ENCODE results near the gene E2F7.

E2F7 gene

GRCh38 chr12:77062396-77062795, 3.0 kb downstream of the E2F7 start:
- no peak for TF ChIP-seq CTCF (IDR thresholded peaks at IDR 0.05)
- no peak for DNase-seq
- Mint-ChIP-seq H3K36me3 (ENCODE audit: low read depth) (peaks cover 57% of the 10 kb centered on the region), H3K4me3 (no peak overlapping the region), H3K27me3 (ENCODE audit: low read depth, poor library complexity) (no peaks in the 10 kb centered on the region), H3K4me1 (peaks cover 56% of the 10 kb centered on the region), H3K9me3 (no peaks in the 10 kb centered on the region), H3K27ac (no peak overlapping the region)

- no peak for DNase-seq
- no peak for TF ChIP-seq CTCF (IDR thresholded peaks at IDR 0.05)
- Mint-ChIP-seq H3K4me3 (no peak overlapping the region), H3K27me3 (ENCODE audit: low read depth, poor library complexity) (no peaks in the 10 kb centered on the region), H3K9me3 (no peaks in the 10 kb centered on the region), H3K4me1 (peaks cover 47% of the 10 kb centered on the region), H3K36me3 (ENCODE audit: low read depth) (peaks cover 67% of the 10 kb centered on the region), H3K27ac (no peak overlapping the region)
Observed at GRCh38 chr12:77060883-77061240, 4.5 kb downstream of the E2F7 start.

GRCh38 chr12:77060136-77060882, 5.1 kb downstream of the E2F7 start:
- Mint-ChIP-seq H3K36me3 (ENCODE audit: low read depth) (peaks cover 70% of the 10 kb centered on the region), H3K4me1 (peaks cover 45% of the 10 kb centered on the region), H3K4me3 (no peak overlapping the region), H3K27me3 (ENCODE audit: low read depth, poor library complexity) (no peaks in the 10 kb centered on the region), H3K9me3 (no peaks in the 10 kb centered on the region), H3K27ac (peak overlapping the region; percentile 19)
- TF ChIP-seq CTCF (IDR thresholded peaks at IDR 0.05) = no peak
- DNase-seq = no peak

GRCh38 chr12:77058740-77059139, 6.6 kb downstream of the E2F7 start:
- no peaks in the 10 kb centered on the region for H3K27me3 Mint-ChIP-seq (ENCODE audit: low read depth, poor library complexity)
- no peak for TF ChIP-seq CTCF (IDR thresholded peaks at IDR 0.05)
- no peak overlapping the region for H3K4me3 Mint-ChIP-seq
- H3K4me1 Mint-ChIP-seq = peaks cover 35% of the 10 kb centered on the region
- peaks cover 83% of the 10 kb centered on the region for H3K36me3 Mint-ChIP-seq (ENCODE audit: low read depth)
- no peaks in the 10 kb centered on the region for H3K9me3 Mint-ChIP-seq
- no peak overlapping the region for H3K27ac Mint-ChIP-seq
- DNase-seq = no peak

- no peak for DNase-seq
- peaks cover 58% of the 10 kb centered on the region for H3K36me3 Mint-ChIP-seq (ENCODE audit: low read depth)
- H3K27ac Mint-ChIP-seq = no peak overlapping the region
- no peaks in the 10 kb centered on the region for H3K4me1 Mint-ChIP-seq
- no peak overlapping the region for H3K4me3 Mint-ChIP-seq
- no peaks in the 10 kb centered on the region for H3K27me3 Mint-ChIP-seq (ENCODE audit: low read depth, poor library complexity)
- H3K9me3 Mint-ChIP-seq = no peaks in the 10 kb centered on the region
- no peak for TF ChIP-seq CTCF (IDR thresholded peaks at IDR 0.05)
Observed at GRCh38 chr12:77054851-77055250, 10.5 kb downstream of the E2F7 start.

- no peak overlapping the region for H3K4me3 Mint-ChIP-seq
- H3K27me3 Mint-ChIP-seq (ENCODE audit: low read depth, poor library complexity) = no peaks in the 10 kb centered on the region
- no peaks in the 10 kb centered on the region for H3K4me1 Mint-ChIP-seq
- peaks cover 56% of the 10 kb centered on the region for H3K36me3 Mint-ChIP-seq (ENCODE audit: low read depth)
- H3K9me3 Mint-ChIP-seq = no peaks in the 10 kb centered on the region
- H3K27ac Mint-ChIP-seq = no peak overlapping the region
- TF ChIP-seq CTCF (IDR thresholded peaks at IDR 0.05) = no peak
- DNase-seq = no peak
Observed at GRCh38 chr12:77053259-77053658, 12.1 kb downstream of the E2F7 start.

Measured in nephron progenitor cell (in vitro differentiated cells).